Upper lobe of left lung (tissue), 6 donors: ENCODE results near the gene SEC14L3. TPM values are rescaled to one million over a fixed set of nuclear protein-coding genes. Genes with fewer than 3 reads are reported as not detected.

Source experiments
- ATAC-seq, 2 donors: fragments of 200-7000 bp; cut with Tn5 transposase; one replicate each; pipeline ENCODE4 v1.9.1; 2022; ENCODE audit warnings: mild to moderate bottlenecking in 2 of 2, moderate library complexity in 2 of 2; ENCODE audit not compliant: low FRiP score in 2 of 2
- DNase-seq, 2 donors: peaks; one replicate each; pipeline ENCODE4 v3.0.0-alpha.2; 2019 to 2020
- H3K27ac ChIP-seq, 4 donors: fragments of 200-600 bp; sonication (generic); one replicate each; pipeline ENCODE4 v1.5.1; 2016 to 2019
- H3K27me3 ChIP-seq, 4 donors: fragments of 200-600 bp; sonication (generic); one replicate each; pipeline ENCODE4 v1.5.1; 2017 to 2019
- H3K36me3 ChIP-seq, 4 donors: fragments of 200-600 bp; sonication (generic); one replicate each; pipeline ENCODE4 v1.5.1; 2016 to 2019
- H3K4me1 ChIP-seq, 4 donors: fragments of 200-600 bp; sonication (generic); one replicate each; pipeline ENCODE4 v1.5.1; 2018 to 2019
- H3K4me3 ChIP-seq, 4 donors: fragments of 200-600 bp; sonication (generic); one replicate each; pipeline ENCODE4 v1.5.1; 2017 to 2019; ENCODE audit warnings: mild to moderate bottlenecking in 2 of 4, moderate library complexity in 1 of 4
- H3K9me3 ChIP-seq, 4 donors: fragments of 200-600 bp; sonication (generic); one replicate each; pipeline ENCODE4 v1.5.1; 2018 to 2019
- CTCF ChIP-seq, 6 experiments: fragments of 450-650 bp in 4 of 6; fragments of 200-600 bp in 2 of 6; sonication (generic) in 2 of 6; IDR thresholded peaks; one replicate each; pipeline ENCODE4 v1.5.1; 2016 to 2019; ENCODE audit warnings: antibody characterized with exemption in 6 of 6
- EP300 ChIP-seq, 4 donors: sonication (generic); formaldehyde crosslinking; IDR thresholded peaks; one replicate each; pipeline ENCODE4 v1.5.1; 2017; ENCODE audit warnings: antibody characterized with exemption in 4 of 4, control low read depth in 2 of 4
- POLR2A ChIP-seq, 4 donors: fragments of 450-650 bp; IDR thresholded peaks; one replicate each; pipeline ENCODE4 v1.5.1; 2016 to 2017; ENCODE audit warnings: antibody characterized with exemption in 4 of 4, mild to moderate bottlenecking in 2 of 4
- POLR2AphosphoS5 ChIP-seq, 2 donors: sonication (generic); formaldehyde crosslinking; IDR thresholded peaks; one replicate each; pipeline ENCODE4 v1.5.1; 2017; ENCODE audit warnings: antibody characterized with exemption in 2 of 2
- WGBS, 2 donors: methylation state at CpG; one replicate each; pipeline ENCODE4 v1.1.5; 2017 to 2018; 5-methylcytosine and 5-hydroxymethylcytosine counted together
- total RNA-seq, 6 donors: library from RNA; depleted of rRNA in 4 of 6; stranded (reverse); fragments of >200 nt in 4 of 6; gene quantifications; one replicate each; pipeline versions ENCODE4 v1.1.0 to v1.2.1, GENCODE V29; 2016 to 2021
- donor health status: DM: no; HTN: no; CAD: no; lungs with moderate emphysema.
- donor health status: DM: no; HTN: yes; CAD: no; lungs with severe emphysema.

SEC14L3 gene
- total RNA-seq, 6 donors from 2014 or later: 0.43 to 2.3 (median 1.1) TPM; not detected in 1

GRCh38 chr22:30502153-30502552 lies 30.3 kb upstream of the SEC14L3 start:
- H3K4me3 ChIP-seq: no peak overlapping the region
- H3K27me3 ChIP-seq: peaks cover 0 to 8% (median 3%) of the 10 kb centered on the region in 4 donors
- H3K36me3 ChIP-seq: no peaks in the 10 kb centered on the region
- TF ChIP-seq POLR2A (IDR thresholded peaks at IDR 0.05) (no peak), CTCF (IDR thresholded peaks at IDR 0.05) (no peak), EP300 (IDR thresholded peaks at IDR 0.05) (no peak), POLR2AphosphoS5 (IDR thresholded peaks at IDR 0.05) (no peak)
- no peak for ATAC-seq
- DNase-seq: no peak
- WGBS, 2 donors: 82 to 91% methylated on average over 4 of the region's 4 CpGs
- peaks cover 0 to 8% (median 7%) of the 10 kb centered on the region in 4 donors for H3K4me1 ChIP-seq
- H3K27ac ChIP-seq: no peak overlapping the region
- no peaks in the 10 kb centered on the region for H3K9me3 ChIP-seq

- H3K4me3 ChIP-seq: no peak overlapping the region
- peaks cover 0 to 6% (median 3%) of the 10 kb centered on the region in 4 donors for H3K27me3 ChIP-seq
- whole genome bisulfite sequencing, 2 donors: 90 to 92% methylated on average over 6 of the region's 6 CpGs
- ATAC-seq (no peak), DNase-seq (no peak)
- no peaks in the 10 kb centered on the region for H3K9me3 ChIP-seq
- H3K27ac ChIP-seq: no peak overlapping the region
- no peaks in the 10 kb centered on the region for H3K36me3 ChIP-seq
- TF ChIP-seq EP300 (IDR thresholded peaks at IDR 0.05): no peak
- no peak for TF ChIP-seq POLR2AphosphoS5 (IDR thresholded peaks at IDR 0.05)
- no peak for TF ChIP-seq CTCF (IDR thresholded peaks at IDR 0.05)
- TF ChIP-seq POLR2A (IDR thresholded peaks at IDR 0.05): no peak
- H3K4me1 ChIP-seq: peaks cover 0 to 7% (median 4%) of the 10 kb centered on the region in 4 donors
Observed at GRCh38 chr22:30500628-30501027, 28.8 kb upstream of the SEC14L3 start.

- H3K27ac ChIP-seq: no peak overlapping the region
- no peak for TF ChIP-seq EP300 (IDR thresholded peaks at IDR 0.05)
- no peak overlapping the region for H3K4me3 ChIP-seq
- H3K4me1 ChIP-seq: no peaks in the 10 kb centered on the region
- DNase-seq (no peak), ATAC-seq (no peak)
- H3K27me3 ChIP-seq: no peaks in the 10 kb centered on the region
- no peaks in the 10 kb centered on the region for H3K36me3 ChIP-seq
- WGBS, 2 donors: 81 to 85% methylated on average over 7 of the region's 7 CpGs
- H3K9me3 ChIP-seq: no peaks in the 10 kb centered on the region
Observed at GRCh38 chr22:30497466-30498150, 25.8 kb upstream of the SEC14L3 start.

GRCh38 chr22:30495041-30495784 lies 23.4 kb upstream of the SEC14L3 start:
- H3K36me3 ChIP-seq: no peaks in the 10 kb centered on the region
- H3K4me1 ChIP-seq: no peaks in the 10 kb centered on the region
- ATAC-seq: no peak
- no peak overlapping the region for H3K27ac ChIP-seq
- no peak for DNase-seq
- H3K9me3 ChIP-seq: no peaks in the 10 kb centered on the region
- H3K4me3 ChIP-seq: no peak overlapping the region
- H3K27me3 ChIP-seq: no peaks in the 10 kb centered on the region
- WGBS, 2 donors: 82 to 91% methylated on average over 3 to 14 of the region's 14 CpGs
- TF ChIP-seq CTCF (IDR thresholded peaks at IDR 0.05): no peak
- TF ChIP-seq POLR2A (IDR thresholded peaks at IDR 0.05): no peak
- TF ChIP-seq POLR2AphosphoS5 (IDR thresholded peaks at IDR 0.05): no peak
- no peak for TF ChIP-seq EP300 (IDR thresholded peaks at IDR 0.05)

GRCh38 chr22:30492144-30492543 lies 20.3 kb upstream of the SEC14L3 start:
- TF ChIP-seq POLR2AphosphoS5 (IDR thresholded peaks at IDR 0.05) (no peak), EP300 (IDR thresholded peaks at IDR 0.05) (no peak), CTCF (IDR thresholded peaks at IDR 0.05) (no peak), POLR2A (IDR thresholded peaks at IDR 0.05) (no peak)

More at GRCh38 chr22:30492144-30492543, 20.3 kb upstream of the SEC14L3 start:
- ATAC-seq (no peak), DNase-seq (no peak)
- no peak overlapping the region for H3K4me3 ChIP-seq
- 83 to 89% methylated on average over 7 to 12 of the region's 12 CpGs for WGBS, 2 donors
- H3K27ac ChIP-seq: no peak overlapping the region
- H3K9me3 ChIP-seq: no peaks in the 10 kb centered on the region
- H3K27me3 ChIP-seq: no peaks in the 10 kb centered on the region
- no peaks in the 10 kb centered on the region for H3K4me1 ChIP-seq
- H3K36me3 ChIP-seq: no peaks in the 10 kb centered on the region
